A673 (cell line): ENCODE results near the gene NUDCD3. TPM values are rescaled to one million over a fixed set of nuclear protein-coding genes. Genes with fewer than 3 reads are reported as not detected.

Source experiments
- Bru-seq: library from RNA; stranded (reverse); fragments of 400-500 nt; gene quantifications from one replicate; lab custom pipeline; 2021; lab: Mats Ljungman, UMichigan
- BruChase-seq, 2 experiments: library from RNA; stranded (reverse); fragments of 400-500 nt; gene quantifications; one replicate each; lab custom pipeline; 2021; lab: Mats Ljungman, UMichigan
- BruUV-seq: library from RNA; stranded (reverse); fragments of 400-500 nt; replicated peaks from 2 replicates; lab custom pipeline; 2021; lab: Mats Ljungman, UMichigan
- CTCF ChIA-PET: fragments of 300-600 bp; sonication (Branson Sonifier 250); formaldehyde crosslinking; loops from one replicate; lab custom pipeline; 2022; ENCODE audit warnings: antibody characterized with exemption; lab: Charles Lee
- POLR2A ChIA-PET: fragments of 300-600 bp; sonication (Branson Sonifier 250); formaldehyde crosslinking; loops from one replicate; lab custom pipeline; 2022; ENCODE audit warnings: antibody characterized with exemption; ENCODE audit not compliant: low non-redundant PET; lab: Charles Lee
- DNase-seq: peaks from one replicate; pipeline ENCODE4 v3.0.0-alpha.2; 2015; ENCODE audit warnings: low spot score
- H3K27ac ChIP-seq: fragments of 200-600 bp; sonication (generic); 2 replicates; pipeline ENCODE4 v1.5.1; 2016; ENCODE audit warnings: mixed run types, low read depth, mild to moderate bottlenecking, mixed read lengths, antibody characterized with exemption, low read length; ENCODE audit not compliant: poor library complexity, severe bottlenecking
- H3K27me3 ChIP-seq: fragments of 200-600 bp; sonication (generic); replicated peaks from 2 replicates; pipeline ENCODE4 v1.6.1; 2017; ENCODE audit warnings: mixed run types, low read depth, mild to moderate bottlenecking, mixed read lengths, antibody characterized with exemption, low read length; ENCODE audit not compliant: insufficient read depth, poor library complexity
- H3K36me3 ChIP-seq: fragments of 200-600 bp; sonication (generic); 2 replicates; pipeline ENCODE4 v1.6.1; 2016; ENCODE audit warnings: mixed run types, mild to moderate bottlenecking, mixed read lengths, antibody characterized with exemption, low read length; ENCODE audit not compliant: insufficient read depth, poor library complexity, severe bottlenecking
- H3K4me1 ChIP-seq: fragments of 200-600 bp; sonication (generic); 2 replicates; pipeline ENCODE4 v1.6.1; 2017; ENCODE audit warnings: mixed run types, mild to moderate bottlenecking, mixed read lengths, antibody characterized with exemption, low read length; ENCODE audit not compliant: insufficient read depth, poor library complexity, severe bottlenecking
- H3K4me3 ChIP-seq: fragments of 200-600 bp; sonication (generic); 2 replicates; pipeline ENCODE4 v1.5.1; 2016; ENCODE audit warnings: low read depth, mixed run types, mild to moderate bottlenecking, mixed read lengths, low read length; ENCODE audit not compliant: poor library complexity, severe bottlenecking
- H3K9me3 ChIP-seq: fragments of 200-600 bp; sonication (generic); 2 replicates; pipeline ENCODE4 v1.6.1; 2016; ENCODE audit warnings: mixed run types, low read depth, mild to moderate bottlenecking, mixed read lengths, antibody characterized with exemption, low read length; ENCODE audit not compliant: poor library complexity, severe bottlenecking
- CTCF ChIP-seq: fragments of 300-800, 200-600 bp; sonication (generic); conservative IDR thresholded peaks from 2 replicates; pipeline ENCODE4 v1.5.1; 2017; ENCODE audit warnings: low read depth, mild to moderate bottlenecking, antibody characterized with exemption, low read length, moderate library complexity, mixed read lengths
- EZH2 ChIP-seq: fragments of 200-600 bp; sonication (generic); IDR thresholded peaks from 2 replicates; pipeline ENCODE4 v1.6.1; 2017; ENCODE audit warnings: borderline replicate concordance, low read depth, mild to moderate bottlenecking, mixed read lengths, antibody characterized with exemption, low read length; ENCODE audit not compliant: poor library complexity, severe bottlenecking
- intact Hi-C: fragments of 100-400 bp; cut with micrococcal nuclease; formaldehyde crosslinking; loops from one replicate; pipeline ENCODE4 v1.10.0; 2022; ENCODE audit not compliant: unreplicated experiment
- long read RNA-seq: library from polyadenylated mRNA; stranded (forward); transcript quantifications from one replicate; pipeline ENCODE4 v2.0.0, GENCODE V29; 2022
- total RNA-seq: library from RNA; stranded (reverse); gene quantifications from 2 replicates; pipeline ENCODE4 v1.2.3, GENCODE V29; 2021

NUDCD3 gene
- total RNA-seq (119 and 123 TPM in 2 replicates), Bru-seq, nascent RNA (percentile 87 among the genes with signal in this experiment), BruChase-seq, experiment 1, labeled RNA remaining after a 2-hour chase (percentile 82 among the genes with signal in this experiment), BruChase-seq, experiment 2, labeled RNA remaining after a 6-hour chase (percentile 84 among the genes with signal in this experiment)
- long read RNA-seq, full-length matches to known transcripts, result 154 of 197 reads
- long read RNA-seq, partial matches to known transcripts, result 18 of 197 reads
- long read RNA-seq, other reads (novel, unspliced or antisense), result 25 of 197 reads

- Histone ChIP-seq H3K27me3 (no peaks in the 10 kb centered on the region), H3K36me3 (no peaks in the 10 kb centered on the region), H3K9me3 (no peaks in the 10 kb centered on the region), H3K4me1 (no peaks in the 10 kb centered on the region), H3K27ac (peak within 1 kb of the TSS; percentile 99), H3K4me3 (peak within 1 kb of the TSS; percentile 81)
- no TSS peak for BruUV-seq
- POLR2A ChIA-PET, result interaction anchor here (0.6 to 0.9 kb wide), 2 partner anchors 9 to 1497 kb away, joined by 3 to 4 read pairs; no protein-coding TSS in a partner anchor
- intact Hi-C loops, result no loop called here
- CTCF ChIA-PET, result interaction anchor here (0.6 kb wide), 1 partner anchor 709 kb away, joined by 3 read pairs; no protein-coding TSS in a partner anchor
- TF ChIP-seq CTCF (peak; percentile 41), EZH2 (no peak)
- peak; percentile 92 for DNase-seq
Measured at GRCh38 chr7:44490351-44491200, at the start of gene NUDCD3. TSS of gene NUDCD3 (minus strand) at chr7:44490658. CDS start at chr7:44490600, 58 bp downstream.

GRCh38 chr7:44539669-44540506 lies 49.4 kb upstream of the NUDCD3 start:
- no peaks in the 10 kb centered on the region for H3K27me3 ChIP-seq
- no peaks in the 10 kb centered on the region for H3K36me3 ChIP-seq
- BruUV-seq, result no TSS peak
- no peak for TF ChIP-seq CTCF
- no peak for TF ChIP-seq EZH2
- H3K4me1 ChIP-seq, result no peaks in the 10 kb centered on the region
- POLR2A ChIA-PET, result no interaction called here
- no peaks in the 10 kb centered on the region for H3K9me3 ChIP-seq
- DNase-seq, result no peak
- intact Hi-C loops, result no loop called here
- no peak overlapping the region for H3K4me3 ChIP-seq
- H3K27ac ChIP-seq, result no peak overlapping the region
- CTCF ChIA-PET, result no interaction called here
